Panc1 (cell line): Measurements from ENCODE around the gene DSC3. TPM values are rescaled to one million over a fixed set of nuclear protein-coding genes. Genes with fewer than 3 reads are reported as not detected.
"Not testable (repeated sequence)": the region's sequence is repeated elsewhere in the genome, so short reads cannot be mapped to it uniquely, and the experiment has no call there.

Experiments used
- ATAC-seq: fragments of 200-7000 bp; cut with Tn5 transposase; 2 replicates; pipeline ENCODE4 v1.9.1; 2020; ENCODE audit warnings: mild to moderate bottlenecking, moderate library complexity
- BruUV-seq: library from RNA; stranded (reverse); fragments of 400-500 nt; replicated peaks from 2 replicates; lab custom pipeline; 2021; lab: Mats Ljungman, UMichigan
- CTCF ChIA-PET: fragments of 300-600 bp; sonication (Branson Sonifier 250); formaldehyde crosslinking; loops from one replicate; lab custom pipeline; 2022; ENCODE audit warnings: antibody characterized with exemption; lab: Charles Lee
- POLR2A ChIA-PET: fragments of 300-600 bp; sonication (Branson Sonifier 250); formaldehyde crosslinking; loops from one replicate; lab custom pipeline; 2022; ENCODE audit warnings: antibody characterized with exemption; lab: Charles Lee
- DNase-seq: peaks from one replicate; pipeline ENCODE4 v3.0.0-alpha.2; 2010; ENCODE audit warnings: low read depth, low spot score
- H3K27ac ChIP-seq: 2 replicates; pipeline ENCODE4 v1.5.1; 2011; ENCODE audit warnings: mild to moderate bottlenecking, low read length, inconsistent platforms
- H3K27me3 ChIP-seq: fragments of 200-500 bp; sonication (Bioruptor generic); 2 replicates; pipeline ENCODE4 v1.6.0; 2014; ENCODE audit warnings: low read length, inconsistent platforms; ENCODE audit not compliant: control insufficient read depth, insufficient read depth
- H3K36me3 ChIP-seq: fragments of 200-500 bp; sonication (Bioruptor generic); 2 replicates; pipeline ENCODE4 v1.5.1; 2014; ENCODE audit warnings: inconsistent platforms, mild to moderate bottlenecking, low read length, moderate library complexity; ENCODE audit not compliant: control insufficient read depth, insufficient read depth
- H3K4me1 ChIP-seq: 2 replicates; pipeline ENCODE4 v1.5.1; 2011; ENCODE audit warnings: inconsistent platforms, mild to moderate bottlenecking, low read length, moderate library complexity; ENCODE audit not compliant: control insufficient read depth, insufficient read depth
- H3K4me3 ChIP-seq, 2 experiments: 2 replicates each; pipeline ENCODE4 v1.5.1; 2011 to 2012; ENCODE audit warnings: low read depth in 2 of 2, low read length in 2 of 2, mild to moderate bottlenecking in 2 of 2, inconsistent platforms in 1 of 2, moderate library complexity in 1 of 2
- H3K9me3 ChIP-seq: fragments of 200-500 bp; sonication (Bioruptor generic); 2 replicates; pipeline ENCODE4 v1.5.1; 2014; ENCODE audit warnings: low read depth, mild to moderate bottlenecking, inconsistent platforms, low read length, moderate library complexity; ENCODE audit not compliant: control insufficient read depth, insufficient read depth
- SIN3A ChIP-seq: IDR thresholded peaks from 2 replicates; pipeline ENCODE4 v1.6.1; 2012; ENCODE audit warnings: low read depth, mild to moderate bottlenecking, low read length, moderate library complexity, borderline replicate concordance; ENCODE audit not compliant: insufficient read depth
- TCF7L2 ChIP-seq: IDR thresholded peaks from 2 replicates; pipeline ENCODE4 v1.6.1; 2011; ENCODE audit warnings: mild to moderate bottlenecking, low read depth, low read length, inconsistent platforms
- in situ Hi-C: cut with HindIII; loops from 2 replicates; pipeline ENCODE4 v1.10.0; 2016; ENCODE audit warnings: low sequenced_read_pairs, low pct_unique_long_range_greater_than_20kb
- intact Hi-C: fragments of 100-400 bp; cut with micrococcal nuclease; formaldehyde crosslinking; loops from one replicate; pipeline ENCODE4 v1.10.0; 2022; ENCODE audit not compliant: unreplicated experiment
- total RNA-seq: library from RNA; stranded (reverse); gene quantifications from one replicate; pipeline ENCODE4 v1.2.1, GENCODE V29; 2021; ENCODE audit not compliant: unreplicated experiment
- TF ChIP-seq, protein P1 (sequence below), 2 experiments: IDR thresholded peaks; 2 replicates each; pipeline ENCODE4 v1.6.1; 2011 to 2012; ENCODE audit warnings: low read depth in 2 of 2, control low read depth in 1 of 2, low read length in 1 of 2, mild to moderate bottlenecking in 1 of 2, moderate library complexity in 1 of 2; ENCODE audit not compliant: insufficient read depth in 1 of 2
- TF ChIP-seq, protein P2 (sequence below): fragments of 450-650 bp; IDR thresholded peaks from 2 replicates; pipeline ENCODE4 v1.5.1; 2017; ENCODE audit warnings: mild to moderate bottlenecking

Gene DSC3
- total RNA-seq, 1 experiment from 2014 or later, result 0.23 TPM

DNA sequence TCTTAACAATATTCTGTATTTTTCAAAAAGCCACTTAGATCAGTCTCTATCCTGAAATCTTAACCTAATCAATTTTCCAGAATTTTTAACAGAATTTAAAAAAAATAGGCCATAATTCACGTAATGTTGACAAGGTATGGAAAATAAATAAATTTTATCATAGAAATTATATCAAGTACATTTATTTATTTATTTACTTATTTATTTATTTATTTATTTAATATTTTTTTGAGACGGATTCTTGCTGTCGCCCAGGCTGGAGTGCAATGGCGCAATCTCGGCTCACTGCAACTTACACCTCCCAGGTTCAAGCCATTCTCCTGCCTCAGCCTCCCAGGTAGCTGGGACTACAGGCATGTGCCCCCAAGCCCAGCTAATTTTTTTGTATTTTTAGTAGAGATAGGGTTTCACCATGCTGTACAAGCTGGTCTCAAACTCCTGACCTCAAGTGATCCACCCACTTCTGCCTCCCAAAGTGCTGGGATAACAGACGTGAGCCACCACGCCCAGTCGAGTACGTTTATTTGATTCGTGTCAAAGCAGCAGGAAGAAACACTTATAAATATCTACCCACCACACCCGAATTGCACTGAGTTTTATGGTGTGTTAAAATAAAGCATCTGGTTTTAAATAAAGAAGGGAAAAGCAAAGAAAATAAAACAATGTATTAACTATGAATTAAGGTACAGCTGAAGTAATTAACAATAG lies 60.1 kb downstream of the DSC3 start:
- POLR2A ChIA-PET, result no interaction called here

DNA sequence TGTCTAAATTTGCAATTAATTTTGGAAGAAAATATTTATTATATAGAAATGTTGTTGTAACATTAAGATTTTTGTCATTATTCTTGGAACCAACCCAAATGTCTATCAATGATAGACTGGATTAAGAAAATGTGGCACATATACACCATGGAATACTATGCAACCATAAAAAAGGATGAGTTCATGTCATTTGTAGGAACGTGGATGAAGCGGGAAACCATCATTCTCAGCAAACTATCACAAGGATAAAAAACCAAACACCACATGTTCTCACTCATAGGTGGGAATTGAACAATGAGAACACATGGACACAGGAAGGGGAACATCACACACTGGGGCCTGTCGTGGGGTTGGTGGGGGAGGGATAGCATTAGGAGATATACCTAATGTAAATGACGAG lies 64.5 kb downstream of the DSC3 start:
- ATAC-seq, H3K27ac ChIP-seq, in situ Hi-C loops, POLR2A ChIA-PET, DNase-seq, CTCF ChIA-PET, H3K4me1 ChIP-seq, BruUV-seq, H3K36me3 ChIP-seq, H3K9me3 ChIP-seq, H3K27me3 ChIP-seq, H3K4me3 ChIP-seq: not testable (repeated sequence)
- intact Hi-C loops, result loop anchor here (10.0 kb wide), 1 partner anchor 1103 kb away; no protein-coding TSS in a partner anchor

More for the DNA sequence above, 60.1 kb downstream of the DSC3 start:
- no peak overlapping the region for H3K4me3 ChIP-seq
- in situ Hi-C loops (no loop called here), intact Hi-C loops (no loop called here)
- DNase-seq, result no peak
- H3K27me3 ChIP-seq, result no peaks in the 10 kb centered on the region
- no peaks in the 10 kb centered on the region for H3K9me3 ChIP-seq
- H3K36me3 ChIP-seq, result no peaks in the 10 kb centered on the region
- H3K27ac ChIP-seq, result no peak overlapping the region
- no peaks in the 10 kb centered on the region for H3K4me1 ChIP-seq
- BruUV-seq, result no TSS peak
- CTCF ChIA-PET, result no interaction called here
- TF ChIP-seq, protein P1, sequence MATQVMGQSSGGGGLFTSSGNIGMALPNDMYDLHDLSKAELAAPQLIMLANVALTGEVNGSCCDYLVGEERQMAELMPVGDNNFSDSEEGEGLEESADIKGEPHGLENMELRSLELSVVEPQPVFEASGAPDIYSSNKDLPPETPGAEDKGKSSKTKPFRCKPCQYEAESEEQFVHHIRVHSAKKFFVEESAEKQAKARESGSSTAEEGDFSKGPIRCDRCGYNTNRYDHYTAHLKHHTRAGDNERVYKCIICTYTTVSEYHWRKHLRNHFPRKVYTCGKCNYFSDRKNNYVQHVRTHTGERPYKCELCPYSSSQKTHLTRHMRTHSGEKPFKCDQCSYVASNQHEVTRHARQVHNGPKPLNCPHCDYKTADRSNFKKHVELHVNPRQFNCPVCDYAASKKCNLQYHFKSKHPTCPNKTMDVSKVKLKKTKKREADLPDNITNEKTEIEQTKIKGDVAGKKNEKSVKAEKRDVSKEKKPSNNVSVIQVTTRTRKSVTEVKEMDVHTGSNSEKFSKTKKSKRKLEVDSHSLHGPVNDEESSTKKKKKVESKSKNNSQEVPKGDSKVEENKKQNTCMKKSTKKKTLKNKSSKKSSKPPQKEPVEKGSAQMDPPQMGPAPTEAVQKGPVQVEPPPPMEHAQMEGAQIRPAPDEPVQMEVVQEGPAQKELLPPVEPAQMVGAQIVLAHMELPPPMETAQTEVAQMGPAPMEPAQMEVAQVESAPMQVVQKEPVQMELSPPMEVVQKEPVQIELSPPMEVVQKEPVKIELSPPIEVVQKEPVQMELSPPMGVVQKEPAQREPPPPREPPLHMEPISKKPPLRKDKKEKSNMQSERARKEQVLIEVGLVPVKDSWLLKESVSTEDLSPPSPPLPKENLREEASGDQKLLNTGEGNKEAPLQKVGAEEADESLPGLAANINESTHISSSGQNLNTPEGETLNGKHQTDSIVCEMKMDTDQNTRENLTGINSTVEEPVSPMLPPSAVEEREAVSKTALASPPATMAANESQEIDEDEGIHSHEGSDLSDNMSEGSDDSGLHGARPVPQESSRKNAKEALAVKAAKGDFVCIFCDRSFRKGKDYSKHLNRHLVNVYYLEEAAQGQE (IDR thresholded peaks at IDR 0.05; ENCODE audit: insufficient read depth in 1 of 2, low read depth in 2 of 2, low read length in 1 of 2), result no peak
- no peak for TF ChIP-seq SIN3A
- ATAC-seq, result no peak

DNA sequence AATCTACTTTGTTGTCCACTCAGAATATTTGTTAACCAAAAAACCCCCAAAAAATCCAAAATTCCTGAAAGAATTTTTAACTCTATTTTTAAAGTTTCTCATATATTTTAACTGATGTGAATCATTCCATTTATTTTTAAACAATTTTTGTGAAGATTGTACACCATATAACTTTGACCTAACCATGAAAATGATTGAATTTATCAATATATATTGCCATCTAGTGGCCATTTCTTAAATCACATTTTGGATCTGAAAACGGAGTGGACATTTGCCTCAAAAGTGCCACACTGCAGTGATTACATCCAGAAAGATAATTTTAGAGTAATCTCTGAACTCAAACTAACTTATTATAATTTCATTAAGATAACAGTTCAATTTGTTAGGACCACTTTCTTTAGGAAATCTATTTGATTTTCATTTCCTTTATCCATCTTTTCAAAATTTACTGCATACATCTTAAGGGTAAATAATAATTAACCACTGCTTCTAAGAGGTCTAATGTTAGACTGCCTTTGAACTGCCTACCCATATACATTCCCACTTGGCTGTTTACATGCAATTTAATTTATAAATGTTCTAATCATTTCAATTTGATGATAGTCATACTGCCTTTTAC lies 71.1 kb downstream of the DSC3 start:
- intact Hi-C loops (loop anchor here (10.0 kb wide), 1 partner anchor 1097 kb away; no protein-coding TSS in a partner anchor), in situ Hi-C loops (no loop called here)
- Histone ChIP-seq H3K4me1 (no peaks in the 10 kb centered on the region), H3K27ac (no peak overlapping the region), H3K9me3 (no peaks in the 10 kb centered on the region), H3K36me3 (no peaks in the 10 kb centered on the region), H3K27me3 (no peaks in the 10 kb centered on the region), H3K4me3 (no peak overlapping the region)
- no TSS peak for BruUV-seq
- TF ChIP-seq TCF7L2, result no peak
- TF ChIP-seq, protein P2, sequence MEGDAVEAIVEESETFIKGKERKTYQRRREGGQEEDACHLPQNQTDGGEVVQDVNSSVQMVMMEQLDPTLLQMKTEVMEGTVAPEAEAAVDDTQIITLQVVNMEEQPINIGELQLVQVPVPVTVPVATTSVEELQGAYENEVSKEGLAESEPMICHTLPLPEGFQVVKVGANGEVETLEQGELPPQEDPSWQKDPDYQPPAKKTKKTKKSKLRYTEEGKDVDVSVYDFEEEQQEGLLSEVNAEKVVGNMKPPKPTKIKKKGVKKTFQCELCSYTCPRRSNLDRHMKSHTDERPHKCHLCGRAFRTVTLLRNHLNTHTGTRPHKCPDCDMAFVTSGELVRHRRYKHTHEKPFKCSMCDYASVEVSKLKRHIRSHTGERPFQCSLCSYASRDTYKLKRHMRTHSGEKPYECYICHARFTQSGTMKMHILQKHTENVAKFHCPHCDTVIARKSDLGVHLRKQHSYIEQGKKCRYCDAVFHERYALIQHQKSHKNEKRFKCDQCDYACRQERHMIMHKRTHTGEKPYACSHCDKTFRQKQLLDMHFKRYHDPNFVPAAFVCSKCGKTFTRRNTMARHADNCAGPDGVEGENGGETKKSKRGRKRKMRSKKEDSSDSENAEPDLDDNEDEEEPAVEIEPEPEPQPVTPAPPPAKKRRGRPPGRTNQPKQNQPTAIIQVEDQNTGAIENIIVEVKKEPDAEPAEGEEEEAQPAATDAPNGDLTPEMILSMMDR, result peak; percentile 46; the same call in 1 of the 2 replicates
- CTCF ChIA-PET, result no interaction called here
- no peak for ATAC-seq
- DNase-seq, result no peak
- POLR2A ChIA-PET, result no interaction called here
